IMR-90 (cell line): ENCODE results near the gene TM7SF2. TPM values are rescaled to one million over a fixed set of nuclear protein-coding genes. Genes with fewer than 3 reads are reported as not detected.

ENCODE experiments used
- ATAC-seq: fragments of 200-7000 bp; cut with Tn5 transposase; 2 replicates; pipeline ENCODE4 v1.9.1; 2020; ENCODE audit warnings: low read depth, mild to moderate bottlenecking, moderate library complexity
- BruUV-seq: library from RNA; stranded (reverse); fragments of 400-500 nt; replicated peaks from 2 replicates; lab custom pipeline; 2021; lab: Mats Ljungman, UMichigan
- CTCF ChIA-PET: fragments of 300-600 bp; formaldehyde crosslinking; extraction: SDS; loops from one replicate; lab custom pipeline; 2021; ENCODE audit warnings: antibody characterized with exemption; lab: Yijun Ruan, JAX
- POLR2A ChIA-PET: fragments of 300-600 bp; sonication (Branson Sonifier 250); formaldehyde crosslinking; loops from one replicate; lab custom pipeline; 2022; ENCODE audit warnings: antibody characterized with exemption; ENCODE audit not compliant: unreplicated experiment; lab: Charles Lee
- DNase-seq: peaks from one replicate; pipeline ENCODE4 v3.0.0; 2013
- H2AFZ ChIP-seq: replicated peaks from 2 replicates; pipeline ENCODE3; 2013; ENCODE audit warnings: low read length, mild to moderate bottlenecking; ENCODE audit not compliant: poor library complexity
- H2AK5ac ChIP-seq: 2 replicates; pipeline ENCODE4 v1.6.1; 2013; ENCODE audit warnings: low read depth, low read length, inconsistent platforms
- H2AK9ac ChIP-seq: replicated peaks from 2 replicates; pipeline ENCODE3; 2013; ENCODE audit warnings: mild to moderate bottlenecking, low read depth, low read length, moderate library complexity; ENCODE audit not compliant: poor library complexity
- H2BK120ac ChIP-seq: 2 replicates; pipeline ENCODE4 v1.6.1; 2013; ENCODE audit warnings: low read depth, low read length, inconsistent platforms
- H2BK15ac ChIP-seq: 3 replicates; pipeline ENCODE4 v1.6.1; 2013; ENCODE audit warnings: low read depth, low read length, inconsistent platforms
- H2BK20ac ChIP-seq: 2 replicates; pipeline ENCODE4 v1.6.1; 2013; ENCODE audit warnings: low read depth, mild to moderate bottlenecking, inconsistent platforms, low read length, moderate library complexity
- H2BK5ac ChIP-seq: 2 replicates; pipeline ENCODE4 v1.6.1; 2013; ENCODE audit warnings: mild to moderate bottlenecking, low read depth, low read length, inconsistent platforms; ENCODE audit not compliant: poor library complexity, severe bottlenecking
- H3K14ac ChIP-seq: replicated peaks from 2 replicates; pipeline ENCODE4 v1.6.1; 2013; ENCODE audit warnings: low read depth, low read length, inconsistent platforms
- H3K18ac ChIP-seq: 2 replicates; pipeline ENCODE4 v1.6.1; 2013; ENCODE audit warnings: low read depth, low read length, control low read depth
- H3K23ac ChIP-seq: 2 replicates; pipeline ENCODE4 v1.6.1; 2013; ENCODE audit warnings: low read depth, low read length, inconsistent platforms
- H3K27ac ChIP-seq: 2 replicates; pipeline ENCODE4 v1.5.1; 2013; ENCODE audit warnings: mild to moderate bottlenecking, control low read depth, low read length; ENCODE audit not compliant: insufficient read depth
- H3K27me3 ChIP-seq: 2 replicates; pipeline ENCODE4 v1.6.1; 2013; ENCODE audit warnings: low read length; ENCODE audit not compliant: control insufficient read depth, insufficient read depth
- H3K36me3 ChIP-seq: 2 replicates; pipeline ENCODE4 v1.6.1; 2013; ENCODE audit warnings: low read length, mixed read lengths; ENCODE audit not compliant: control insufficient read depth, insufficient read depth
- H3K4ac ChIP-seq: 2 replicates; pipeline ENCODE4 v1.6.1; 2013; ENCODE audit warnings: low read depth, low read length, inconsistent platforms
- H3K4me1 ChIP-seq: 2 replicates; pipeline ENCODE4 v1.6.1; 2013; ENCODE audit warnings: low read length, mixed read lengths; ENCODE audit not compliant: control insufficient read depth, insufficient read depth
- H3K4me2 ChIP-seq: 2 replicates; pipeline ENCODE4 v1.6.1; 2013; ENCODE audit warnings: low read depth, mild to moderate bottlenecking, control low read depth, low read length, moderate library complexity
- H3K4me3 ChIP-seq: 2 replicates; pipeline ENCODE4 v1.5.1; 2013; ENCODE audit warnings: low read depth, mild to moderate bottlenecking, control low read depth, low read length, moderate library complexity; ENCODE audit not compliant: insufficient read depth
- H3K56ac ChIP-seq: 2 replicates; pipeline ENCODE4 v1.6.1; 2013; ENCODE audit warnings: low read length, inconsistent platforms; ENCODE audit not compliant: insufficient read depth; ENCODE audit errors: extremely low read depth
- H3K79me1 ChIP-seq, 2 experiments: 2 replicates each; pipeline ENCODE4 v1.6.1; 2013; ENCODE audit warnings: low read length in 2 of 2, inconsistent platforms in 1 of 2, low read depth in 1 of 2
- H3K9ac ChIP-seq: 2 replicates; pipeline ENCODE4 v1.6.1; 2013; ENCODE audit warnings: low read depth, low read length, control low read depth
- H3K9me1 ChIP-seq: 2 replicates; pipeline ENCODE4 v1.6.1; 2013; ENCODE audit warnings: low read length, inconsistent platforms; ENCODE audit not compliant: insufficient read depth
- H3K9me3 ChIP-seq: 2 replicates; pipeline ENCODE4 v1.6.1; 2013; ENCODE audit warnings: low read length; ENCODE audit not compliant: control insufficient read depth, insufficient read depth
- H4K20me1 ChIP-seq: 2 replicates; pipeline ENCODE4 v1.6.1; 2013; ENCODE audit warnings: low read length, inconsistent platforms; ENCODE audit not compliant: insufficient read depth
- H4K5ac ChIP-seq: 2 replicates; pipeline ENCODE4 v1.6.1; 2013; ENCODE audit warnings: mild to moderate bottlenecking, low read depth, low read length, control low read depth
- H4K8ac ChIP-seq, 2 experiments: 2 replicates each; pipeline ENCODE4 v1.6.1; 2013; ENCODE audit warnings: low read depth in 2 of 2, low read length in 2 of 2, control low read depth in 1 of 2, inconsistent platforms in 1 of 2
- H4K91ac ChIP-seq: 2 replicates; pipeline ENCODE4 v1.6.1; 2013; ENCODE audit warnings: low read depth, low read length, inconsistent platforms; ENCODE audit not compliant: insufficient read depth
- BHLHE40 ChIP-seq: fragments of 150-350 bp; IDR thresholded peaks from 2 replicates; pipeline ENCODE4 v1.6.1; 2016; ENCODE audit warnings: mild to moderate bottlenecking, low read depth, low read length
- CEBPB ChIP-seq: IDR thresholded peaks from 2 replicates; pipeline ENCODE4 v1.6.1; 2012; ENCODE audit warnings: low read depth, low read length, improper control_type of control experiment
- CHD1 ChIP-seq: IDR thresholded peaks from 2 replicates; pipeline ENCODE4 v1.6.1; 2012; ENCODE audit warnings: low read depth, low read length, improper control_type of control experiment
- CTCF ChIP-seq: conservative IDR thresholded peaks from 2 replicates; pipeline ENCODE4 v1.5.1; 2012; ENCODE audit warnings: mild to moderate bottlenecking, low read depth, low read length, improper control_type of control experiment
- FOS ChIP-seq: fragments of 150-350 bp; IDR thresholded peaks from 2 replicates; pipeline ENCODE4 v1.6.1; 2016; ENCODE audit warnings: low read depth, low read length
- MXI1 ChIP-seq: IDR thresholded peaks from 2 replicates; pipeline ENCODE4 v1.6.1; 2012; ENCODE audit warnings: low read depth, mild to moderate bottlenecking, low read length, moderate library complexity, borderline replicate concordance
- POLR2A ChIP-seq: IDR thresholded peaks from 2 replicates; pipeline ENCODE4 v1.6.1; 2012; ENCODE audit warnings: mild to moderate bottlenecking, low read depth, low read length
- RAD21 ChIP-seq: IDR thresholded peaks from 2 replicates; pipeline ENCODE4 v1.6.1; 2012; ENCODE audit warnings: low read length, improper control_type of control experiment
- RCOR1 ChIP-seq: IDR thresholded peaks from 2 replicates; pipeline ENCODE4 v1.6.1; 2012; ENCODE audit warnings: mild to moderate bottlenecking, low read length, improper control_type of control experiment; ENCODE audit not compliant: insufficient replicate concordance
- RFX5 ChIP-seq: IDR thresholded peaks from 2 replicates; pipeline ENCODE4 v1.8.0; 2012; ENCODE audit warnings: low read depth, mild to moderate bottlenecking, low read length, moderate library complexity
- USF2 ChIP-seq: fragments of 150-350 bp; IDR thresholded peaks from 2 replicates; pipeline ENCODE4 v1.6.1; 2017; ENCODE audit warnings: mild to moderate bottlenecking, antibody characterized with exemption, low read length, low read depth
- WGBS, 2 experiments: methylation state at CpG; one replicate each; pipeline versions ENCODE4 v1.1.5 to v1.1.7; 2013; ENCODE audit warnings: missing lambda C conversion rate in 2 of 2; ENCODE audit not compliant: insufficient read length in 1 of 2; ENCODE audit errors: extremely low coverage in 2 of 2; 5-methylcytosine and 5-hydroxymethylcytosine counted together
- dilution Hi-C: fragments of 300-500 bp; cut with HindIII; formaldehyde crosslinking; loops from one replicate; pipeline ENCODE4 v1.14.3; 2018; ENCODE audit warnings: low sequenced_read_pairs; ENCODE audit not compliant: unreplicated experiment
- in situ Hi-C: fragments of 300-500 bp; cut with MboI; formaldehyde crosslinking; loops from 3 replicates; pipeline ENCODE4 v1.14.3; 2019; ENCODE audit warnings: low sequenced_read_pairs, inconsistent platforms, mixed read lengths
- intact Hi-C: fragments of 100-400 bp; cut with micrococcal nuclease; formaldehyde crosslinking; loops from 2 replicates; pipeline ENCODE4 v1.10.0; 2022
- polyA plus RNA-seq, 3 experiments: library from polyadenylated mRNA; depleted of rRNA; stranded (reverse); fragments of >200 nt; gene quantifications; 2 replicates each; pipeline ENCODE4 v1.2.3, GENCODE V29; 2012; ENCODE audit warnings: low replicate concordance in 1 of 3
- total RNA-seq: library from RNA; depleted of rRNA; stranded (reverse); fragments of >200 nt; gene quantifications from 2 replicates; pipeline ENCODE4 v1.2.3, GENCODE V29; 2012
- TF ChIP-seq, protein P1 (sequence below): fragments of 150-350 bp; IDR thresholded peaks from 2 replicates; pipeline ENCODE4 v1.6.1; 2016; ENCODE audit warnings: low read depth, mild to moderate bottlenecking, low read length, moderate library complexity, borderline replicate concordance

Gene TM7SF2
- total and polyA plus RNA-seq, 2 of the 4 experiments (the other 2 are of a cell fraction), result 5.7 to 7.6 TPM

GRCh38 chr11:65096926-65097325 is 14.7 kb upstream of the TM7SF2 start:
- Histone ChIP-seq H3K23ac (no peak overlapping the region), H3K4ac (no peak overlapping the region), H2BK120ac (no peak overlapping the region), H3K36me3 (0 out of 2 replicates have a peak, but pooled peaks cover 2% of the 10 kb centered on the region), H3K4me3 (peak overlapping the region; percentile 41), H3K4me1 (no peaks in the 10 kb centered on the region), H3K27me3 (no peaks in the 10 kb centered on the region), H2AFZ (no peak overlapping the region), H4K20me1 (peaks cover 3% of the 10 kb centered on the region; the same call in 1 of the 2 replicates), H4K5ac (no peak overlapping the region), H3K18ac (no peak overlapping the region), H3K9ac (no peak overlapping the region), H2BK20ac (no peak overlapping the region), H3K14ac (no peak overlapping the region), H2BK15ac (no peak overlapping the region), H3K9me3 (no peaks in the 10 kb centered on the region), H3K56ac (no peak overlapping the region), H2AK9ac (no peak overlapping the region), H3K4me2 (peak overlapping the region; percentile 32; the same call in 1 of the 2 replicates), H3K9me1 (peaks cover 7% of the 10 kb centered on the region; the same call in 1 of the 2 replicates), H3K27ac (no peak overlapping the region), H2BK5ac (no peak overlapping the region), H4K8ac (no peak overlapping the region; a peak in 1 of 4 replicates), H3K79me1 (peaks cover 10 to 29% of the 10 kb centered on the region in 2 experiments), H2AK5ac (no peak overlapping the region), H4K91ac (no peak overlapping the region)
- ChIA-PET POLR2A (interaction anchor here (0.8 kb wide), 1 partner anchor 11 kb away, joined by 4 read pairs; no protein-coding TSS in a partner anchor), CTCF (interaction anchor here (3.9 kb wide), 1 partner anchor 15 kb away, joined by 15 read pairs; the partner anchor contains the start of gene TM7SF2)
- no peak for TF ChIP-seq RCOR1
- no peak for TF ChIP-seq USF2
- TF ChIP-seq BHLHE40, result no peak
- no peak for TF ChIP-seq RFX5
- TF ChIP-seq CTCF, result no peak
- TF ChIP-seq, protein P1, sequence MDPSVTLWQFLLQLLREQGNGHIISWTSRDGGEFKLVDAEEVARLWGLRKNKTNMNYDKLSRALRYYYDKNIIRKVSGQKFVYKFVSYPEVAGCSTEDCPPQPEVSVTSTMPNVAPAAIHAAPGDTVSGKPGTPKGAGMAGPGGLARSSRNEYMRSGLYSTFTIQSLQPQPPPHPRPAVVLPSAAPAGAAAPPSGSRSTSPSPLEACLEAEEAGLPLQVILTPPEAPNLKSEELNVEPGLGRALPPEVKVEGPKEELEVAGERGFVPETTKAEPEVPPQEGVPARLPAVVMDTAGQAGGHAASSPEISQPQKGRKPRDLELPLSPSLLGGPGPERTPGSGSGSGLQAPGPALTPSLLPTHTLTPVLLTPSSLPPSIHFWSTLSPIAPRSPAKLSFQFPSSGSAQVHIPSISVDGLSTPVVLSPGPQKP, result no peak
- no peak for TF ChIP-seq CHD1
- TF ChIP-seq MXI1, result no peak
- TF ChIP-seq POLR2A, result no peak
- TF ChIP-seq CEBPB, result no peak
- TF ChIP-seq RAD21, result no peak
- TF ChIP-seq FOS, result no peak
- DNase-seq (no peak), ATAC-seq (no peak)
- no TSS peak for BruUV-seq
- dilution Hi-C loops (no loop called here), in situ Hi-C loops (no loop called here), intact Hi-C loops (loop anchor here (1.0 to 5.0 kb wide), 2 partner anchors 13 to 180 kb away; partner anchors contain the start of genes ATG2A, CDCA5 and ZFPL1)
- no CpG with 5 or more reads among the region's 8 CpGs for WGBS, 2 experiments
